HepG2 (cell line): ENCODE measurements around the gene PTGES3. TPM values are rescaled to one million over a fixed set of nuclear protein-coding genes. Genes with fewer than 3 reads are reported as not detected.

Source experiments
- BCL6 ChIP-seq: IDR thresholded peaks from 2 replicates; pipeline ENCODE4 v1.6.1; 2016; ENCODE audit warnings: missing genetic modification reagents, missing compliant biosample characterization
- CREM ChIP-seq, 2 experiments: sonication (generic) in 1 of 2; formaldehyde crosslinking in 1 of 2; IDR thresholded peaks; 2 replicates each; pipeline versions ENCODE4 v1.4.0 to v1.6.1; 2016 to 2020; ENCODE audit warnings: antibody characterized with exemption in 1 of 2, mild to moderate bottlenecking in 1 of 2, missing genetic modification reagents in 1 of 2
- ETV6 ChIP-seq: sonication (generic); formaldehyde crosslinking; conservative IDR thresholded peaks from 2 replicates; pipeline ENCODE4 v1.4.0; 2020; ENCODE audit warnings: missing genetic modification reagents
- FLYWCH1 ChIP-seq: sonication (generic); formaldehyde crosslinking; IDR thresholded peaks from 2 replicates; pipeline ENCODE4 v1.8.1; 2023; ENCODE audit warnings: mild to moderate bottlenecking, missing genetic modification reagents
- GTF2F1 ChIP-seq: fragments of 150-350 bp; IDR thresholded peaks from 2 replicates; pipeline ENCODE4 v1.6.1; 2014; ENCODE audit warnings: low read length
- HOXD1 ChIP-seq: sonication (generic); formaldehyde crosslinking; IDR thresholded peaks from 2 replicates; pipeline ENCODE4 v1.5.0; 2020; ENCODE audit warnings: missing genetic modification reagents
- IRF2 ChIP-seq: IDR thresholded peaks from 2 replicates; pipeline ENCODE4 v1.6.1; 2018; ENCODE audit warnings: missing genetic modification reagents, missing compliant biosample characterization
- JUND ChIP-seq: sonication (generic); formaldehyde crosslinking; IDR thresholded peaks from 2 replicates; pipeline ENCODE4 v1.8.0; 2022; ENCODE audit warnings: mild to moderate bottlenecking, missing genetic modification reagents
- NKX3-1 ChIP-seq: sonication (generic); formaldehyde crosslinking; IDR thresholded peaks from 2 replicates; pipeline ENCODE4 v1.5.0; 2020; ENCODE audit warnings: missing genetic modification reagents
- PHF21A ChIP-seq: sonication (generic); formaldehyde crosslinking; IDR thresholded peaks from 2 replicates; pipeline ENCODE4 v1.5.0; 2020; ENCODE audit warnings: mild to moderate bottlenecking, missing genetic modification reagents
- RARA ChIP-seq: IDR thresholded peaks from 2 replicates; pipeline ENCODE4 v1.6.1; 2016; ENCODE audit warnings: missing genetic modification reagents, missing compliant biosample characterization
- RBM39 ChIP-seq: fragments of 200-400 bp; formaldehyde crosslinking; IDR thresholded peaks from one replicate; pipeline ENCODE4 v1.6.1; 2018; ENCODE audit warnings: antibody characterized with exemption, mild to moderate bottlenecking, low read depth, low read length; ENCODE audit not compliant: poor library complexity, severe bottlenecking
- RFX5 ChIP-seq: IDR thresholded peaks from 2 replicates; pipeline ENCODE4 v1.6.1; 2011; ENCODE audit warnings: low read depth, low read length, improper control_type of control experiment
- SOX5 ChIP-seq: IDR thresholded peaks from 2 replicates; pipeline ENCODE4 v1.6.1; 2016; ENCODE audit warnings: borderline replicate concordance
- ZNF337 ChIP-seq: sonication (generic); formaldehyde crosslinking; IDR thresholded peaks from 2 replicates; pipeline ENCODE4 v1.5.1; 2020; ENCODE audit warnings: missing genetic modification reagents, low read depth, mild to moderate bottlenecking, borderline replicate concordance
- ZNF451 ChIP-seq: sonication (generic); formaldehyde crosslinking; IDR thresholded peaks from 2 replicates; pipeline ENCODE4 v1.5.0; 2020; ENCODE audit warnings: mild to moderate bottlenecking, missing genetic modification reagents
- ZNF546 ChIP-seq: sonication (generic); formaldehyde crosslinking; conservative IDR thresholded peaks from 2 replicates; pipeline ENCODE4 v1.8.1; 2023; ENCODE audit warnings: mild to moderate bottlenecking, missing genetic modification reagents
- ZNF724P ChIP-seq: sonication (generic); formaldehyde crosslinking; IDR thresholded peaks from 2 replicates; pipeline ENCODE4 v1.8.0; 2022; ENCODE audit warnings: missing genetic modification reagents, borderline replicate concordance
- ZNF790 ChIP-seq: sonication (generic); formaldehyde crosslinking; IDR thresholded peaks from 2 replicates; pipeline ENCODE4 v1.8.0; 2022; ENCODE audit warnings: missing genetic modification reagents, mild to moderate bottlenecking, borderline replicate concordance
- ZNF891 ChIP-seq: sonication (generic); formaldehyde crosslinking; IDR thresholded peaks from 2 replicates; pipeline ENCODE4 v1.5.0; 2020; ENCODE audit warnings: mild to moderate bottlenecking, missing genetic modification reagents
- polyA plus RNA-seq, 8 experiments: library from polyadenylated mRNA; depleted of rRNA in 3 of 8; stranded (reverse) in 7 of 8; unstranded in 1 of 8; fragments of >200 nt; fragmentation: Illumina TruSeq in 4 of 8; extraction: Trizol in 4 of 8; gene quantifications; 2 replicates each; pipeline versions ENCODE4 v1.2.1 to v1.2.3, GENCODE V29; 2011 to 2016; ENCODE audit warnings: low read depth in 4 of 8, missing spikeins in 1 of 8, mixed read lengths in 1 of 8; ENCODE audit not compliant: insufficient read depth in 1 of 8
- total RNA-seq, 5 experiments: library from RNA; depleted of rRNA; stranded (reverse); fragments of >200 nt; fragmentation: Illumina TruSeq; extraction: Trizol; gene quantifications; 2 replicates each; pipeline ENCODE4 v1.2.3, GENCODE V29; 2016; ENCODE audit warnings: low read depth in 1 of 5
- TF ChIP-seq, protein P1 (sequence below): IDR thresholded peaks from 2 replicates; pipeline ENCODE4 v1.6.1; 2016; ENCODE audit warnings: missing compliant biosample characterization, missing genetic modification reagents, borderline replicate concordance
- TF ChIP-seq, protein P2 (sequence below): IDR thresholded peaks from 2 replicates; pipeline ENCODE4 v1.6.1; 2018; ENCODE audit warnings: missing genetic modification reagents
- TF ChIP-seq, protein P3 (sequence below): sonication (generic); formaldehyde crosslinking; IDR thresholded peaks from 2 replicates; pipeline ENCODE4 v1.5.1; 2020; ENCODE audit warnings: missing genetic modification reagents, mild to moderate bottlenecking, borderline replicate concordance
- TF ChIP-seq, protein P4 (sequence below): sonication (generic); formaldehyde crosslinking; IDR thresholded peaks from 2 replicates; pipeline ENCODE4 v1.5.1; 2020; ENCODE audit warnings: missing genetic modification reagents, mild to moderate bottlenecking, borderline replicate concordance

The PTGES3 gene
- total and polyA plus RNA-seq, 2 of the 13 experiments (the other 11 are each of a cell fraction or from before 2014, with no cell fraction given), result 54.4 to 159 TPM

DNA sequence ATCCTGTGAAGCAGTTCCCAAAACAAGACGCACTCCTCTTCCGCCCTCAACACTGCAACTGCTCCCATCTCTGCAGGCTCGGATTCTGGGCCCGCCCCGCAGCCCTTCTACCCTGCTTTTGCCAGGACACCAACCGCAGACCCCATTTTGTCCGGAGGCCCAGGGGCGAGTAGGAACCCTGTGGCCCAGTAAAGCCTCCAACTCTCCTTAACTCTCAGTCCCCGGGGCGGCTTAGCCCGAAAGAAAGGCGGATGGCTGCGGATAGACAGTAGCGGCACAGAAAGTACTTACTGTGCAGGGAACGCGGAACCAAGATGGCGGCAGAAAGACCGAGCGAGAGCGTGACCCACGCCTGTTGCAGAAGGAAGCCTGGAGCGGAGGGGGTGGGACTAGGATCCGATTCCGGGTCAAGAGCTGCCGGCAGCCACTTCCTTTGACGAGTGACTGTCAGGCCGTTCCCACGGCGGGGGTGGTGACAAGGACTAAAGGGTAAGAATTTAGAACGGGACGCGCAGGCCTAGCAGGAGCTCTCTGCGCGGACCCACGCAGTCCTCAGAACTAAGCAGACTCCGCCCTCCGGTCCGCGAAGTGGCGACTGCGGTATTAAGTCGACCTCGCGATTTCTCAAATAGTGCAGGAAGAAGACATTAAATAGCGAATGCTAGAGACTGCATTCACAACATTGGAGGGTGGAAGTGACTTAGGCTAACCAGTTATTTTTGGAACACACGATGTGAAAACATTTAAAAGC lies 37.1 kb upstream of the PTGES3 start, which contains the start of gene NACA (continued):
- TF ChIP-seq, protein P1, sequence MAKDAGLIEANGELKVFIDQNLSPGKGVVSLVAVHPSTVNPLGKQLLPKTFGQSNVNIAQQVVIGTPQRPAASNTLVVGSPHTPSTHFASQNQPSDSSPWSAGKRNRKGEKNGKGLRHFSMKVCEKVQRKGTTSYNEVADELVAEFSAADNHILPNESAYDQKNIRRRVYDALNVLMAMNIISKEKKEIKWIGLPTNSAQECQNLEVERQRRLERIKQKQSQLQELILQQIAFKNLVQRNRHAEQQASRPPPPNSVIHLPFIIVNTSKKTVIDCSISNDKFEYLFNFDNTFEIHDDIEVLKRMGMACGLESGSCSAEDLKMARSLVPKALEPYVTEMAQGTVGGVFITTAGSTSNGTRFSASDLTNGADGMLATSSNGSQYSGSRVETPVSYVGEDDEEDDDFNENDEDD, result peak; percentile 45; the same call in 1 of the 2 replicates
- TF ChIP-seq ZNF337 (0 out of 2 replicates have a peak, but pooled peaks have one; percentile 86), CREM (IDR thresholded peaks at IDR 0.05) (peak; percentile 76), CREM (CRISPR knock-in tag; IDR thresholded peaks at IDR 0.05) (0 out of 2 replicates have a peak, but pooled peaks have one; percentile 37), ZNF546 (CRISPR knock-in tag) (0 out of 2 replicates have a peak, but pooled peaks have one; percentile 60), ETV6 (peak; percentile 4; the same call in 1 of the 2 replicates), ZNF724P (no peak), RARA (CRISPR knock-in tag) (peak; percentile 28; the same call in 1 of the 2 replicates), RBM39 (peak; percentile 92), FLYWCH1 (CRISPR knock-in tag) (no peak), NKX3-1 (no peak), PHF21A (CRISPR knock-in tag) (peak; percentile 86), GTF2F1 (no peak), JUND (CRISPR knock-in tag) (0 out of 2 replicates have a peak, but pooled peaks have one; percentile 26), ZNF891 (CRISPR knock-in tag) (peak; percentile 77; the same call in 1 of the 2 replicates), HOXD1 (CRISPR knock-in tag) (no peak), SOX5 (CRISPR knock-in tag) (peak; percentile 37; the same call in 1 of the 2 replicates), ZNF451 (CRISPR knock-in tag) (peak; percentile 78; the same call in 1 of the 2 replicates), ZNF790 (peak; percentile 68; the same call in 1 of the 2 replicates), RFX5 (no peak; the same call in 1 of the 2 replicates), IRF2 (CRISPR knock-in tag) (peak; percentile 85), BCL6 (CRISPR knock-in tag) (no peak; the same call in 1 of the 2 replicates)
- TF ChIP-seq, protein P2, sequence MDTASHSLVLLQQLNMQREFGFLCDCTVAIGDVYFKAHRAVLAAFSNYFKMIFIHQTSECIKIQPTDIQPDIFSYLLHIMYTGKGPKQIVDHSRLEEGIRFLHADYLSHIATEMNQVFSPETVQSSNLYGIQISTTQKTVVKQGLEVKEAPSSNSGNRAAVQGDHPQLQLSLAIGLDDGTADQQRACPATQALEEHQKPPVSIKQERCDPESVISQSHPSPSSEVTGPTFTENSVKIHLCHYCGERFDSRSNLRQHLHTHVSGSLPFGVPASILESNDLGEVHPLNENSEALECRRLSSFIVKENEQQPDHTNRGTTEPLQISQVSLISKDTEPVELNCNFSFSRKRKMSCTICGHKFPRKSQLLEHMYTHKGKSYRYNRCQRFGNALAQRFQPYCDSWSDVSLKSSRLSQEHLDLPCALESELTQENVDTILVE (CRISPR knock-in tag), result peak; percentile 94
- TF ChIP-seq, protein P3, sequence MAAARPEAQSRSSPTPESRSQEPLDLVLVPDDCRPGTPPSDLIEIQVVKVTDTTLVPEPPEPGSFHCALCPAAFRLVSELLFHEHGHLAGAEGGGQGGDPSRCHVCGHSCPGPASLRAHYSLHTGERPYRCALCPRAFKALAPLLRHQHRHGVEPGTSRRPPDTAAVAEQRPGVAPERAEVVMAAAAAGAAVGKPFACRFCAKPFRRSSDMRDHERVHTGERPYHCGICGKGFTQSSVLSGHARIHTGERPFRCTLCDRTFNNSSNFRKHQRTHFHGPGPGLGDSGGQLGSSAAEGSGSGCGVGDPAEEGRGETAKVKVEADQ (CRISPR knock-in tag), result 0 out of 2 replicates have a peak, but pooled peaks have one; percentile 37
- TF ChIP-seq, protein P4, sequence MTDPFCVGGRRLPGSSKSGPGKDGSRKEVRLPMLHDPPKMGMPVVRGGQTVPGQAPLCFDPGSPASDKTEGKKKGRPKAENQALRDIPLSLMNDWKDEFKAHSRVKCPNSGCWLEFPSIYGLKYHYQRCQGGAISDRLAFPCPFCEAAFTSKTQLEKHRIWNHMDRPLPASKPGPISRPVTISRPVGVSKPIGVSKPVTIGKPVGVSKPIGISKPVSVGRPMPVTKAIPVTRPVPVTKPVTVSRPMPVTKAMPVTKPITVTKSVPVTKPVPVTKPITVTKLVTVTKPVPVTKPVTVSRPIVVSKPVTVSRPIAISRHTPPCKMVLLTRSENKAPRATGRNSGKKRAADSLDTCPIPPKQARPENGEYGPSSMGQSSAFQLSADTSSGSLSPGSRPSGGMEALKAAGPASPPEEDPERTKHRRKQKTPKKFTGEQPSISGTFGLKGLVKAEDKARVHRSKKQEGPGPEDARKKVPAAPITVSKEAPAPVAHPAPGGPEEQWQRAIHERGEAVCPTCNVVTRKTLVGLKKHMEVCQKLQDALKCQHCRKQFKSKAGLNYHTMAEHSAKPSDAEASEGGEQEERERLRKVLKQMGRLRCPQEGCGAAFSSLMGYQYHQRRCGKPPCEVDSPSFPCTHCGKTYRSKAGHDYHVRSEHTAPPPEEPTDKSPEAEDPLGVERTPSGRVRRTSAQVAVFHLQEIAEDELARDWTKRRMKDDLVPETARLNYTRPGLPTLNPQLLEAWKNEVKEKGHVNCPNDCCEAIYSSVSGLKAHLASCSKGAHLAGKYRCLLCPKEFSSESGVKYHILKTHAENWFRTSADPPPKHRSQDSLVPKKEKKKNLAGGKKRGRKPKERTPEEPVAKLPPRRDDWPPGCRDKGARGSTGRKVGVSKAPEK (CRISPR knock-in tag), result no peak; the same call in 1 of the 2 replicates
